Right ventricle myocardium superior (tissue), 1 donor: Measurements from ENCODE around the gene LRRC71. TPM values are rescaled to one million over a fixed set of nuclear protein-coding genes. Genes with fewer than 3 reads are reported as not detected.

Experiments
- ATAC-seq: fragments of 200-7000 bp; cut with Tn5 transposase; one replicate; pipeline ENCODE4 v1.9.1; 2020; ENCODE audit warnings: mild to moderate bottlenecking; ENCODE audit not compliant: poor library complexity
- DNase-seq: peaks from one replicate; pipeline ENCODE4 v3.0.0-alpha.2; 2020
- intact Hi-C: fragments of 100-400 bp; cut with DNase I; formaldehyde crosslinking; loops from one replicate; pipeline ENCODE4 v1.11.2; 2022
- total RNA-seq: library from RNA; stranded (reverse); fragmentation: NEBNext Ultra II Directional; extraction: Animal tissue kit (Norgen Biotek cat#: 25700); gene quantifications from one replicate; pipeline ENCODE4 v1.2.1, GENCODE V29; 2021
- donor health status: DM: no; HTN: yes; CAD: no; lungs with severe emphysema.

The LRRC71 gene
- total RNA-seq, 1 donor from 2014 or later, result not detected

DNA sequence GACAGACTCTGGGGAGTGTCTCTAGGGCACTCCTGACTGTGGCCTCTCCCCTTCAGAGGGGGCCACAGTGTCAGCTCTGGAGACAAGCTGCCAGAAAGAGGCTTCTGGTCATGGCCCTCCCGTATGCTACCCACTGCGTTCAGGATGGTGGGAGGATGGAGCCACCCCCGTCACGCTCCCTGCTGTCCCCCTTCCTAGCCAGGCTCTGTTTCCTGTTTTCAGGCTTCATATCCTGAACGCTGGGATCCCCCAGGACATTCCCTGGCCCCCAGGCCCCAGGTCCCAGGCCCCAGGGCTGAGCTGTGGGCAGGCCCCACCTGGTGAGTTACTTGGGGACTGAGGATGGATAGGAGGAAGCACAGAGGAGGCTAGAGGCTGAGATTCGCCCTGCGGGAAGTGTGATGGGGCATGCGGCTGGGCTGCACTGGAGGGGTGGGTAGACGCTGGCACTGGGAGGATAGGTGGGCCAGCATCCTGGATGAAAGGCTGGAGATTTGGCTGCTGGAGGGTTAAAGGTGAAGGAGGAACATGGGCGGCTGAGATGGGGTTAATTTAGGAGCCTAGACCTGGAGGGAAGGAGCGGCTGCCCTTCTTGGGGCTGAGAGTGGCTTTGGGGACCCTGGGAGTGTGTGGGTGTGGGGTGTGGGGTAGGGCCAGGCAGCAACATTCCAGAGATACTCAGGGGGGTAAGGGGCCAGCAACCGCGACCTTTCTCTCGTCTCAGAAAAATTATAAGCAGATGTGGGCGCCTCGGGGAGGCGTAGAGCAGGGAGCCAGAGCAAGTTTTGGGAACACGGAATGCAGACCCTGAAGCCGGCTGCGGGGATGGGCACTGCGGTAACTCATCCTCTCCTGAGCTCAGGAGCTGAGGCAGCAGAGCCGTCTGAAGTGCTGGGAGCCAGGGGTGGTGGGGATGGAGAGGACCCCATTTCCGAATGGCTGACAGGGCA lies 18.2 kb upstream of the LRRC71 start:
- intact Hi-C loops, result no loop called here
- ATAC-seq (no peak), DNase-seq (no peak)

DNA sequence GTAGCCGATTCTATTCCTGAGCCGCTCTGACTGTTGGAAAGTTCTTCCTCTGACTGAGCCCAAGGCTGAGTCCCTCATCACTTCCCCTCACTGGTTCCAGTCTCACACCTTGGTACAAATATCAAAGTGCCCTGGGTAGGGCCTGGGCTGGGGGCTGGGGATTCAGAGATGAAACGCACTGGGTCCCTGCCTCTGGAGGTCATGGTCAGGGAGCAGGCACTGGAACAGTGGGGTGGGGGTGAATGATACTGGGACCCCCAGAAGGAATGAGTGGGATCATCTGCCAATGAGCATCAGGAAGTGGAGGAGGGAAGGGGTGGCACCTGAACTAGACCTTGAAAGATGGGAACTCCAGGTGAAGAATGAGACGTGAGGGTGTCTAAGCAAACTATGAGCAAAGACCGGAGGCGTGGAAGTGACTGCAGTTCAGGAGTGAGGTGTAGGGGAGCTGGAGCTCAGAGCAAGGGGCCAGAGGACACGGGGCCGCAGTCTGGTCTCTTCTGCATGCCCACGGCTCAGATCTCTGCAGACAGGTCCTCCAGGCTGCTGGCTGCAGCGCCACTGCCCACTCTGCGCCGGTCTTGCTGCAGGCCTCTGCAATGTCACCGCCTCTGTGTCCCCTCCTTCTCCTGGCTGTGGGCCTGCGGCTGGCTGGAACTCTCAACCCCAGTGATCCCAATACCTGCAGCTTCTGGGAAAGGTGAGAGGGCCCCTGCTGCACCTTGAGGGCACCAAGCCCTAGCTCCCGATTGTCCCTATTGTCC lies 16.9 kb upstream of the LRRC71 start:
- no peak for DNase-seq
- ATAC-seq, result no peak
- intact Hi-C loops, result no loop called here

- intact Hi-C loops, result no loop called here
- no peak for ATAC-seq
- no peak for DNase-seq
These were observed 16.1 kb upstream of the LRRC71 start for GRCh38 chr1:156904187-156904959.

- intact Hi-C loops, result no loop called here
- ATAC-seq (no peak), DNase-seq (no peak)
These were observed 15.3 kb upstream of the LRRC71 start for GRCh38 chr1:156905176-156905575.

GRCh38 chr1:156905651-156906050 lies 14.8 kb upstream of the LRRC71 start:
- no peak for DNase-seq
- no peak for ATAC-seq
- intact Hi-C loops, result no loop called here

DNA sequence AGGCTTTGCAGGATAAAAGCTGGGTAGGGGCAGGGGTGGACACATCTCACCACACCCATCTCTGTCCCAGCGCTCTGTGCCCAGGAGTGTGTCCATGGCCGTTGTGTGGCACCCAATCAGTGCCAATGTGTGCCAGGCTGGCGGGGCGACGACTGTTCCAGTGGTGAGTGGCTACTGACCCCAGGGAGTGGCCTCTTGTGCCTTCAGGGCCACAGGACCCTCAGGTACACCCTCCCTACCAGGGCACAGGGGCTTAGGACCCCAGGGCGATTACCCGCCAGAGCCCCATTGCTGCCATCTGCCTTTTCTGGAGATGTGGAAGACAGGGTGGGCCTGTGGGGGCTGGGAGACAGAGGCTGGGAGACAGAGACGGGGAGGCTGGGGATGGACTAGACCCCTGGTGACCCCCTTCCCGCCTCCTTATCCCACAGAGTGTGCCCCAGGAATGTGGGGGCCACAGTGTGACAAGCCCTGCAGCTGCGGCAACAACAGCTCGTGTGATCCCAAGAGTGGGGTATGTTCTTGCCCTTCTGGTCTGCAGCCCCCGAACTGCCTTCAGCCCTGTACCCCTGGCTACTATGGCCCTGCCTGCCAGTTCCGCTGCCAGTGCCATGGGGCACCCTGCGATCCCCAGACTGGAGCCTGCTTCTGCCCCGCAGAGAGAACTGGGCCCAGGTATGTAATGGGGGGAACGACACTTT lies 14.1 kb upstream of the LRRC71 start:
- ATAC-seq (no peak), DNase-seq (no peak)
- intact Hi-C loops, result no loop called here

GRCh38 chr1:156908541-156908940 lies 11.9 kb upstream of the LRRC71 start:
- DNase-seq (no peak), ATAC-seq (no peak)
- intact Hi-C loops, result no loop called here

DNA sequence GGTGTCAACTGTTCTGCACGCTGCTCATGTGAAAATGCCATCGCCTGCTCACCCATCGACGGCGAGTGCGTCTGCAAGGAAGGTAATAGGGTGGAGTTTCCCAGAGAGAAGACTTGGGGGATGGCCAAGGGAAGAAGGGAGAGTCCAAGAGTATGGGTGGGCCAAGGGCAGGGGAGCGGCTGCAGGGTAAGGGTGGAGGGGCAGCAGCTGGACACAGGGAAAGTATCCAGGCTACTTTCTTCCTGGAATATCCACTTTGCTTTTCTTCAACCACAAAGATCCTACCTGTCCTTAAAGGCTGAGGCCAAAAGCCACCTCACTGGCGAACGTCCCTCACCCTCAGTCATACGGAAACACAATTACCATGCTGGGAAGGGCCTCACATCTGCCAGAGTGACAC lies 11.5 kb upstream of the LRRC71 start:
- DNase-seq (no peak), ATAC-seq (no peak)
- intact Hi-C loops, result no loop called here

DNA sequence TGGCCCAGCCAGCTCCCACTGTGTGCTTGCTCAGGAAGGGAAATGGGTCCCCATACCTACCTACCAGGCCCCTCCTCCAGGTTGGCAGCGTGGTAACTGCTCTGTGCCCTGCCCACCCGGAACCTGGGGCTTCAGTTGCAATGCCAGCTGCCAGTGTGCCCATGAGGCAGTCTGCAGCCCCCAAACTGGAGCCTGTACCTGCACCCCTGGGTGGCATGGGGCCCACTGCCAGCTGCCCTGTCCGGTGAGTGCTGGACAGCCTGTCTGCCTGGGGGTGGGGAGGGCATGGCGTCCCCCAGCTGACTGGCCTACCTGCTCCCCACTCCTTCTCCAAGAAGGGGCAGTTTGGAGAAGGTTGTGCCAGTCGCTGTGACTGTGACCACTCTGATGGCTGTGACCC lies 10.8 kb upstream of the LRRC71 start:
- ATAC-seq (no peak), DNase-seq (no peak)
- intact Hi-C loops, result no loop called here

DNA sequence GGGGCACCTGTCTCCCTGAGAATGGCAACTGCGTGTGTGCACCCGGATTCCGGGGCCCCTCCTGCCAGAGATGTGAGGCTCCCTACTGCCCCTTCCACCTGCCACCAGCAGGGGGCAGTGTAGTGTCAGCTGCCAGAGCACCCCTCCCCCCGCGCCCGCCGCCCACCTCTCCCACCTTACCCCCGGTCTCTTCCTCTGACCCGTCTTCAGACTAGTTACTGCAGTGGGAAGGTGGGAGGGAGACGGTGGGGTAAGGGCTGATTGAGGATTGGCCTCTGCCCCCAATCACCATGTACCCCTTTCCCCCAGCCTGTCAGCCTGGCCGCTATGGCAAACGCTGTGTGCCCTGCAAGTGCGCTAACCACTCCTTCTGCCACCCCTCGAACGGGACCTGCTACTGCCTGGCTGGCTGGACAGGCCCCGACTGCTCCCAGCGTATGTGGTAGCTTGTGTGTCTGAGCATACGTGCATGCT lies 10.1 kb upstream of the LRRC71 start:
- peak; percentile 31 for ATAC-seq
- peak; percentile 60 for DNase-seq
- intact Hi-C loops, result no loop called here

DNA sequence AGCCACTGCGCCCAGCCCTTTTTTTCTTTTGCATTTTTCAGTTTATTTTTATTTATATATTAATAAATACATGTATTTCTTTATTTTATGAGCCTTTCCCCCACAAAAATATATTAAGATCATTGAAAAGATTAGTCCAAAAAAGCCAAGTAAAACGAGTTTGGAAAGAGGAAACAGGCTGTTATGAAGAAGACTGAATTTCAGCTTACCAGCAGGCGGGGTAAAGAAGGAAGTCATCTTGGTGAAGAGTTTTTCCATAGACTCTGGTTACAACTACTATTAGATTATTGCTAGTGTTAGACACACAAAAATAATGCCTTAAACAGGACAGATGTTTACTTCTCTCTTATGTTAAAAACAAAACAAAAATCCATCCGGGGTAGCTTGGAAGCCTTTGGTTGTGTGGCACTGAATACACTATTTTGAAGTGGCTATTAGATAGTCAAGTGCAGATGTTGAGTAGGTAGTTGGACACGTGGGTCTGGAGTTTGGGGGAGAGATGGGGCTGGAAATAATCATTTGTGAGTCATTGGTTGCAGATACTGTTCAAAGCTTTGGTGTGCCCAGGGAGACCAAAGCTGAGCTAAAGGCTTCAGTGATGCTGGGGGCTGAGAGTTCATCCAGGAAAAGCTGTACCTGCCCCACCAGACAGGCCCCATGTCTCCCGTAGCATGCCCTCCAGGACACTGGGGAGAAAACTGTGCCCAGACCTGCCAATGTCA lies 8.7 kb upstream of the LRRC71 start:
- ATAC-seq, result no peak
- intact Hi-C loops, result no loop called here
- DNase-seq, result peak; percentile 2

GRCh38 chr1:156912310-156912709 lies 8.1 kb upstream of the LRRC71 start:
- ATAC-seq, result no peak
- DNase-seq, result peak; percentile 39
- intact Hi-C loops, result no loop called here

GRCh38 chr1:156912861-156913808 lies 7.3 kb upstream of the LRRC71 start:
- ATAC-seq (peak; percentile 38), DNase-seq (peak; percentile 56)

DNA sequence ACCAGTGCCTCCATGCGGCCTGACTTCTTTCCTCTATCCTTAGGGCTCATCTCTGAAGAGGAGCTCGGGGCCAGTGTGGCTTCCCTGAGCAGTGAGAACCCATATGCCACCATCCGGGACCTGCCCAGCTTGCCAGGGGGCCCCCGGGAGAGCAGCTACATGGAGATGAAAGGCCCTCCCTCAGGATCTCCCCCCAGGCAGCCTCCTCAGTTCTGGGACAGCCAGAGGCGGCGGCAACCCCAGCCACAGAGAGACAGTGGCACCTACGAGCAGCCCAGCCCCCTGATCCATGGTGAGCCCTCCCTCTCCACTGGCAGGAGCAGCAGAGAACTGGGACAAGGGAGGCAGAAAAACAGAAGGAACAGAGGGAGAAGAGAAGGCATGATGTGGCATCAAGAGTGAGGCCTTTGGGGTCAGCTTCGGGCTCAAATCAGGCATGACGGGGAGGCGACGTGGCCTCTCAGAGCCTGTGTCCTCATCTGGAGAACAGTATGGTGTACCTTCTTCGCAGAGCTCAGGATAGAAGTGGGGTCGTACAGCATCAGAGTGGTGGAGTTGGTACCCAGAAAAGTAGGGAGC lies 6.5 kb upstream of the LRRC71 start:
- peak; percentile 36 for DNase-seq
- intact Hi-C loops, result no loop called here
- no peak for ATAC-seq

More at GRCh38 chr1:156912861-156913808, 7.3 kb upstream of the LRRC71 start:
- intact Hi-C loops, result no loop called here

GRCh38 chr1:156914440-156914856 lies 6.0 kb upstream of the LRRC71 start:
- ATAC-seq (no peak), DNase-seq (peak; percentile 31)
- intact Hi-C loops, result no loop called here

DNA sequence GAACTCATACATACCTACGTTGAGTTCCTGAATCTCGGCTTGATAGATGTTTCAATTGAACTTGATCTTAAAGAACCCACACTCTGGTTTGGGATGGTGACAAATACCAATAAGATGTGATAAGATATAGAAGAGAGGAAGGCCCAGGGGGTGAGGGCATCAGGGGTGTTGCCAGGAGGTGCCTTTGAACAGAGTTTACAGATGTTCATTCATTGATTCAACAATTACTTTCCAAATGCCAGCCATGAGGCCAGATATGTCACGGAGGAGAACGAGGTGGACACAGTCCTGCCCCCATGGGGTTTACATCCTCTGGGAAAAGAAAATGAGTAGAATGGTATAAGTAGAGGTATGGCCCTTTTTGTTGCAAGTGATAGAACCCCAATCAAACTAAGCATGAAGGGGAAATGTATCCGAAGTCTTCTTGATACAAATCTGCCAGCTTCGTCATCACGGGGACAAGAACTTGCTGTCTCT lies 659 bp downstream of the LRRC71 start:
- intact Hi-C loops, result no loop called here
- DNase-seq (no peak), ATAC-seq (no peak)
